H1 (cell line): ENCODE data around the gene CSTF3. TPM values are rescaled to one million over a fixed set of nuclear protein-coding genes. Genes with fewer than 3 reads are reported as not detected.

ENCODE experiments used
- ASH2L ChIP-seq: fragments of 200-600, 300-600 bp; sonication (generic); IDR thresholded peaks from one replicate; pipeline ENCODE4 v1.7.1; 2017; ENCODE audit warnings: low read length
- CBX5 ChIP-seq: fragments of 300-800, 300-1000 bp; sonication (generic); IDR thresholded peaks from 2 replicates; pipeline ENCODE4 v1.7.1; 2016; ENCODE audit warnings: antibody characterized with exemption, low read length, low read depth
- EP300 ChIP-seq, 2 experiments: IDR thresholded peaks; 1 replicate in 1 of 2; 2 replicates in 1 of 2; pipeline ENCODE4 v1.6.1; 2011 to 2012; ENCODE audit warnings: low read depth in 2 of 2, low read length in 2 of 2, mild to moderate bottlenecking in 2 of 2, borderline replicate concordance in 1 of 2, inconsistent platforms in 1 of 2, moderate library complexity in 1 of 2
- RAD21 ChIP-seq, 2 experiments: IDR thresholded peaks in 1 of 2; conservative IDR thresholded peaks in 1 of 2; 2 replicates each; pipeline ENCODE4 v1.6.1; 2011; ENCODE audit warnings: low read depth in 2 of 2, low read length in 2 of 2, improper control_type of control experiment in 1 of 2, inconsistent platforms in 1 of 2, mild to moderate bottlenecking in 1 of 2, moderate library complexity in 1 of 2
- RXRA ChIP-seq: IDR thresholded peaks from 2 replicates; pipeline ENCODE4 v1.6.1; 2011; ENCODE audit warnings: low read depth, mild to moderate bottlenecking, low read length, moderate library complexity; ENCODE audit not compliant: insufficient read depth
- TAF7 ChIP-seq: optimal IDR thresholded peaks from 2 replicates; pipeline ENCODE3; 2011; ENCODE audit warnings: low read depth, mild to moderate bottlenecking, inconsistent platforms, low read length, moderate library complexity, borderline replicate concordance
- polyA plus RNA-seq, 7 experiments: library from polyadenylated mRNA; depleted of rRNA in 3 of 7; stranded (reverse) in 5 of 7; unstranded in 2 of 7; fragments of >200 nt in 5 of 7; fragments of 200-250 nt in 2 of 7; gene quantifications; 1 replicate in 5 of 7; 2 replicates in 1 of 7; 4 replicates in 1 of 7; pipeline versions ENCODE4 v1.2.1 to v1.2.3, GENCODE V29; 2011 to 2013; ENCODE audit warnings: missing spikeins in 2 of 7, mixed read lengths in 2 of 7
- total RNA-seq: library from RNA; stranded (reverse); fragmentation: NEBNext Ultra II Directional; extraction: Animal tissue kit (Norgen Biotek cat#: 25700); gene quantifications from 2 replicates; pipeline ENCODE4 v1.2.1, GENCODE V29; 2021
- TF ChIP-seq, protein P1 (sequence below): fragments of 300-600 bp; sonication (generic); IDR thresholded peaks from 2 replicates; pipeline ENCODE4 v1.7.1; 2012; ENCODE audit warnings: low read length, moderate library complexity, mild to moderate bottlenecking, inconsistent platforms; ENCODE audit not compliant: insufficient replicate concordance

CSTF3 gene
- total and polyA plus RNA-seq, 2 of the 8 experiments (the other 6 are each of a cell fraction or from before 2014, with no cell fraction given): 22.3 to 54.7 TPM

DNA sequence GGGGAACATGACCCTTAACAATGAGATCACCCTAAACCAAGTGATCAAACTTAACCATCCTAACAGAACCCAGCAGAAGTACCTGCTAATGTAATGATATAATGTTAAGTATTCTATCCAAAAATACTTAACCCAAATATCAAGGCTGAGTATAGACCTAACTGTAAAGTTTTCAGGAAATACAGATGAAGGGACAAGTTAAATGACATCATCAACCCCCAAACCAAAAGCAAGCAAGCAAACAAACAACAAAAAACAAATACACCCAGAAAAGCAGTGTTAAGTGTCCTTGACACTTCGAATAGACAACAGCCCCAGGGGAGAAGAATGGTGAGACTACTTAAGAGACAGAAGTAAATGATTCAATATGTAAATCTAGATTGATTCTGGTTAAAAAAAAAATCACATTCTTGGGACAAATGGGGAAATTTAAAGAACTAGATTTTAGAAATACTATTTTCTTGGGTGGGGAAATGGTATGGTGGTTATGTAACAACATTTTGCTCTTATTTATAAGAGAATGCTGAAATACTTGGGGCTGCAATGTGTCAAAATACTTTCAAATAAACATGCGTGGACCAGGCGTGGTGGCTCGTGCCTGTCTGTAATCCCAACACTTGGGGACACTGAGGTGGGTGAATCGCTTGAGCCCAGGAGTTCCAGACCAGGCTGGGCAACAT, 2.5 kb downstream of the CSTF3 start (continued):
- TF ChIP-seq EP300 (IDR thresholded peaks at IDR 0.05; ENCODE audit: borderline replicate concordance in 1 of 2, low read depth in 2 of 2, low read length in 2 of 2) (no peak), CBX5 (no peak), TAF7 (no peak), RAD21 (IDR thresholded peaks at IDR 0.05 in 1 of 2, conservative IDR thresholded peaks at IDR 0.05 in 1 of 2; ENCODE audit: low read depth in 2 of 2, low read length in 2 of 2) (no peak), ASH2L (no peak), RXRA (no peak)
- TF ChIP-seq, protein P1, sequence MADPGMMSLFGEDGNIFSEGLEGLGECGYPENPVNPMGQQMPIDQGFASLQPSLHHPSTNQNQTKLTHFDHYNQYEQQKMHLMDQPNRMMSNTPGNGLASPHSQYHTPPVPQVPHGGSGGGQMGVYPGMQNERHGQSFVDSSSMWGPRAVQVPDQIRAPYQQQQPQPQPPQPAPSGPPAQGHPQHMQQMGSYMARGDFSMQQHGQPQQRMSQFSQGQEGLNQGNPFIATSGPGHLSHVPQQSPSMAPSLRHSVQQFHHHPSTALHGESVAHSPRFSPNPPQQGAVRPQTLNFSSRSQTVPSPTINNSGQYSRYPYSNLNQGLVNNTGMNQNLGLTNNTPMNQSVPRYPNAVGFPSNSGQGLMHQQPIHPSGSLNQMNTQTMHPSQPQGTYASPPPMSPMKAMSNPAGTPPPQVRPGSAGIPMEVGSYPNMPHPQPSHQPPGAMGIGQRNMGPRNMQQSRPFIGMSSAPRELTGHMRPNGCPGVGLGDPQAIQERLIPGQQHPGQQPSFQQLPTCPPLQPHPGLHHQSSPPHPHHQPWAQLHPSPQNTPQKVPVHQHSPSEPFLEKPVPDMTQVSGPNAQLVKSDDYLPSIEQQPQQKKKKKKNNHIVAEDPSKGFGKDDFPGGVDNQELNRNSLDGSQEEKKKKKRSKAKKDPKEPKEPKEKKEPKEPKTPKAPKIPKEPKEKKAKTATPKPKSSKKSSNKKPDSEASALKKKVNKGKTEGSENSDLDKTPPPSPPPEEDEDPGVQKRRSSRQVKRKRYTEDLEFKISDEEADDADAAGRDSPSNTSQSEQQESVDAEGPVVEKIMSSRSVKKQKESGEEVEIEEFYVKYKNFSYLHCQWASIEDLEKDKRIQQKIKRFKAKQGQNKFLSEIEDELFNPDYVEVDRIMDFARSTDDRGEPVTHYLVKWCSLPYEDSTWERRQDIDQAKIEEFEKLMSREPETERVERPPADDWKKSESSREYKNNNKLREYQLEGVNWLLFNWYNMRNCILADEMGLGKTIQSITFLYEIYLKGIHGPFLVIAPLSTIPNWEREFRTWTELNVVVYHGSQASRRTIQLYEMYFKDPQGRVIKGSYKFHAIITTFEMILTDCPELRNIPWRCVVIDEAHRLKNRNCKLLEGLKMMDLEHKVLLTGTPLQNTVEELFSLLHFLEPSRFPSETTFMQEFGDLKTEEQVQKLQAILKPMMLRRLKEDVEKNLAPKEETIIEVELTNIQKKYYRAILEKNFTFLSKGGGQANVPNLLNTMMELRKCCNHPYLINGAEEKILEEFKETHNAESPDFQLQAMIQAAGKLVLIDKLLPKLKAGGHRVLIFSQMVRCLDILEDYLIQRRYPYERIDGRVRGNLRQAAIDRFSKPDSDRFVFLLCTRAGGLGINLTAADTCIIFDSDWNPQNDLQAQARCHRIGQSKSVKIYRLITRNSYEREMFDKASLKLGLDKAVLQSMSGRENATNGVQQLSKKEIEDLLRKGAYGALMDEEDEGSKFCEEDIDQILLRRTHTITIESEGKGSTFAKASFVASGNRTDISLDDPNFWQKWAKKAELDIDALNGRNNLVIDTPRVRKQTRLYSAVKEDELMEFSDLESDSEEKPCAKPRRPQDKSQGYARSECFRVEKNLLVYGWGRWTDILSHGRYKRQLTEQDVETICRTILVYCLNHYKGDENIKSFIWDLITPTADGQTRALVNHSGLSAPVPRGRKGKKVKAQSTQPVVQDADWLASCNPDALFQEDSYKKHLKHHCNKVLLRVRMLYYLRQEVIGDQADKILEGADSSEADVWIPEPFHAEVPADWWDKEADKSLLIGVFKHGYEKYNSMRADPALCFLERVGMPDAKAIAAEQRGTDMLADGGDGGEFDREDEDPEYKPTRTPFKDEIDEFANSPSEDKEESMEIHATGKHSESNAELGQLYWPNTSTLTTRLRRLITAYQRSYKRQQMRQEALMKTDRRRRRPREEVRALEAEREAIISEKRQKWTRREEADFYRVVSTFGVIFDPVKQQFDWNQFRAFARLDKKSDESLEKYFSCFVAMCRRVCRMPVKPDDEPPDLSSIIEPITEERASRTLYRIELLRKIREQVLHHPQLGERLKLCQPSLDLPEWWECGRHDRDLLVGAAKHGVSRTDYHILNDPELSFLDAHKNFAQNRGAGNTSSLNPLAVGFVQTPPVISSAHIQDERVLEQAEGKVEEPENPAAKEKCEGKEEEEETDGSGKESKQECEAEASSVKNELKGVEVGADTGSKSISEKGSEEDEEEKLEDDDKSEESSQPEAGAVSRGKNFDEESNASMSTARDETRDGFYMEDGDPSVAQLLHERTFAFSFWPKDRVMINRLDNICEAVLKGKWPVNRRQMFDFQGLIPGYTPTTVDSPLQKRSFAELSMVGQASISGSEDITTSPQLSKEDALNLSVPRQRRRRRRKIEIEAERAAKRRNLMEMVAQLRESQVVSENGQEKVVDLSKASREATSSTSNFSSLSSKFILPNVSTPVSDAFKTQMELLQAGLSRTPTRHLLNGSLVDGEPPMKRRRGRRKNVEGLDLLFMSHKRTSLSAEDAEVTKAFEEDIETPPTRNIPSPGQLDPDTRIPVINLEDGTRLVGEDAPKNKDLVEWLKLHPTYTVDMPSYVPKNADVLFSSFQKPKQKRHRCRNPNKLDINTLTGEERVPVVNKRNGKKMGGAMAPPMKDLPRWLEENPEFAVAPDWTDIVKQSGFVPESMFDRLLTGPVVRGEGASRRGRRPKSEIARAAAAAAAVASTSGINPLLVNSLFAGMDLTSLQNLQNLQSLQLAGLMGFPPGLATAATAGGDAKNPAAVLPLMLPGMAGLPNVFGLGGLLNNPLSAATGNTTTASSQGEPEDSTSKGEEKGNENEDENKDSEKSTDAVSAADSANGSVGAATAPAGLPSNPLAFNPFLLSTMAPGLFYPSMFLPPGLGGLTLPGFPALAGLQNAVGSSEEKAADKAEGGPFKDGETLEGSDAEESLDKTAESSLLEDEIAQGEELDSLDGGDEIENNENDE: no peak
